PC-9 (cell line): ENCODE results near the gene PLCH2. TPM values are rescaled to one million over a fixed set of nuclear protein-coding genes. Genes with fewer than 3 reads are reported as not detected.

Experiments used
- BruUV-seq: library from RNA; stranded (reverse); fragments of 400-500 nt; replicated peaks from 2 replicates; lab custom pipeline; 2021; lab: Mats Ljungman, UMichigan
- CTCF ChIA-PET: fragments of 300-600 bp; sonication (Branson Sonifier 250); formaldehyde crosslinking; loops from one replicate; lab custom pipeline; 2022; ENCODE audit warnings: antibody characterized with exemption; lab: Charles Lee
- POLR2A ChIA-PET: fragments of 300-600 bp; sonication (Branson Sonifier 250); formaldehyde crosslinking; loops from one replicate; lab custom pipeline; 2022; ENCODE audit warnings: antibody characterized with exemption; ENCODE audit not compliant: unreplicated experiment; lab: Charles Lee
- DNase-seq, 2 experiments: peaks; one replicate each; pipeline versions ENCODE4 v3.0.0 to v3.0.0-alpha.2; 2015 to 2022; ENCODE audit warnings: mixed read lengths in 1 of 2
- H2AFZ ChIP-seq: fragments of 200-600 bp; sonication (generic); 2 replicates; pipeline ENCODE4 v1.8.1; 2017; ENCODE audit warnings: antibody characterized with exemption
- H3F3A ChIP-seq: fragments of 200-600 bp; sonication (generic); 2 replicates; pipeline ENCODE4 v1.8.1; 2017; ENCODE audit warnings: antibody characterized with exemption, mild to moderate bottlenecking, low read depth; ENCODE audit not compliant: insufficient read depth
- H3K27ac ChIP-seq: fragments of 200-600 bp; sonication (generic); 2 replicates; pipeline ENCODE4 v1.6.1; 2016; ENCODE audit warnings: mixed run types
- H3K27me3 ChIP-seq: fragments of 200-600 bp; sonication (generic); 2 replicates; pipeline ENCODE4 v1.6.1; 2016; ENCODE audit warnings: low read depth, mixed run types; ENCODE audit not compliant: insufficient read depth
- H3K36me3 ChIP-seq: fragments of 200-600 bp; sonication (generic); 2 replicates; pipeline ENCODE4 v1.6.1; 2016; ENCODE audit warnings: low read depth, mixed run types
- H3K4me1 ChIP-seq: fragments of 200-600 bp; sonication (generic); replicated peaks from 2 replicates; pipeline ENCODE4 v1.6.1; 2016; ENCODE audit warnings: mixed run types; ENCODE audit not compliant: insufficient read depth
- H3K4me2 ChIP-seq: fragments of 200-600 bp; sonication (generic); 2 replicates; pipeline ENCODE4 v1.6.1; 2017; ENCODE audit warnings: mixed run types
- H3K4me3 ChIP-seq: fragments of 200-600 bp; sonication (generic); 2 replicates; pipeline ENCODE4 v1.6.1; 2016; ENCODE audit warnings: mixed run types
- H3K79me2 ChIP-seq: fragments of 200-600 bp; sonication (generic); 2 replicates; pipeline ENCODE4 v1.6.1; 2017; ENCODE audit warnings: low read depth, mixed run types
- H3K9me2 ChIP-seq: fragments of 200-600 bp; sonication (generic); 2 replicates; pipeline ENCODE4 v1.8.1; 2017; ENCODE audit warnings: mild to moderate bottlenecking; ENCODE audit not compliant: insufficient read depth
- H3K9me3 ChIP-seq: fragments of 200-600 bp; sonication (generic); 2 replicates; pipeline ENCODE4 v1.8.1; 2016; ENCODE audit warnings: low read depth; ENCODE audit not compliant: insufficient read depth
- H4K20me1 ChIP-seq: fragments of 200-600 bp; sonication (generic); 2 replicates; pipeline ENCODE4 v1.8.1; 2017; ENCODE audit not compliant: insufficient read depth
- CTCF ChIP-seq: fragments of 200-600 bp; sonication (generic); conservative IDR thresholded peaks from 2 replicates; pipeline ENCODE4 v1.6.1; 2017; ENCODE audit warnings: mixed run types, antibody characterized with exemption, mild to moderate bottlenecking, moderate library complexity
- EZH2 ChIP-seq: fragments of 200-600 bp; sonication (generic); IDR thresholded peaks from 2 replicates; pipeline ENCODE4 v1.8.0; 2017; ENCODE audit warnings: antibody characterized with exemption, low read depth
- intact Hi-C: fragments of 100-400 bp; cut with micrococcal nuclease; formaldehyde crosslinking; loops from one replicate; pipeline ENCODE4 v1.10.0; 2022; ENCODE audit not compliant: unreplicated experiment
- total RNA-seq: library from RNA; stranded (reverse); gene quantifications from 2 replicates; pipeline ENCODE4 v1.2.3, GENCODE V29; 2021

PLCH2 gene
- total RNA-seq, 1 experiment from 2014 or later: 0.98 TPM

DNA sequence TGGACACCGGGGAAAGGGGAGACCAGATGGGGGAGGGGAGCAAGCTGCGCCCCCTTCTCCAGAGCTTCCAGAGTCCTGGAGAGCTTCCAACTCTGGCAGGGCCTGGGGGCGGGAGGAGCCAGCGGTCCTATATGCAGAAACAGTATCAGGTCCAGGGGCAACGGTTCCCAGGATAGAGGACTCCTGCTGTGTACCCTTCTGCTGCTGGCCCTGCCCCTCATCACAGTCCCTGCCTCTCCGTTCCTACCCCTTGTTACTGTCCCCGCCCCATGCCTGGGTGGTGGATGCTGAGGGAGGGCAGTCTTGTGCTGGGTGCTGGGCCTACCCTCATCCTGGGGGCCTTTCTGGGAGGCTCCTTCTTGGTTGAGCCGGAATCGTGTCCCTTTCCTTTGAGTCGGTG, 44.6 kb upstream of the PLCH2 start:
- Histone ChIP-seq H3K9me3 (no peaks in the 10 kb centered on the region), H3K4me1 (no peaks in the 10 kb centered on the region), H3K4me3 (no peak overlapping the region), H3F3A (no peaks in the 10 kb centered on the region), H3K79me2 (no peaks in the 10 kb centered on the region), H2AFZ (no peak overlapping the region), H3K27me3 (peaks cover 52% of the 10 kb centered on the region), H4K20me1 (no peaks in the 10 kb centered on the region; the same call in 1 of the 2 replicates), H3K36me3 (no peaks in the 10 kb centered on the region), H3K4me2 (no peak overlapping the region), H3K27ac (no peak overlapping the region), H3K9me2 (no peaks in the 10 kb centered on the region)
- BruUV-seq: no TSS peak
- CTCF ChIA-PET: no interaction called here
- intact Hi-C loops: no loop called here
- POLR2A ChIA-PET: no interaction called here
- TF ChIP-seq EZH2 (no peak), CTCF (no peak)
- DNase-seq: no peak

- POLR2A ChIA-PET: no interaction called here
- TF ChIP-seq CTCF: no peak
- TF ChIP-seq EZH2: no peak
- H3K4me1 ChIP-seq: no peaks in the 10 kb centered on the region
- H3K27me3 ChIP-seq: peaks cover 60% of the 10 kb centered on the region
- no TSS peak for BruUV-seq
- H3K4me2 ChIP-seq: no peak overlapping the region
- no peak overlapping the region for H3K4me3 ChIP-seq
- DNase-seq: no peak
- no peak overlapping the region for H2AFZ ChIP-seq
- no peak overlapping the region for H3K27ac ChIP-seq
- H3K79me2 ChIP-seq: no peaks in the 10 kb centered on the region
- no peaks in the 10 kb centered on the region for H3F3A ChIP-seq
- intact Hi-C loops: no loop called here
- no peaks in the 10 kb centered on the region for H3K36me3 ChIP-seq
- CTCF ChIA-PET: no interaction called here
- no peaks in the 10 kb centered on the region; the same call in 1 of the 2 replicates for H4K20me1 ChIP-seq
- no peaks in the 10 kb centered on the region for H3K9me2 ChIP-seq
- H3K9me3 ChIP-seq: no peaks in the 10 kb centered on the region
Measured at GRCh38 chr1:2432441-2432844, 43.6 kb upstream of the PLCH2 start.

DNA sequence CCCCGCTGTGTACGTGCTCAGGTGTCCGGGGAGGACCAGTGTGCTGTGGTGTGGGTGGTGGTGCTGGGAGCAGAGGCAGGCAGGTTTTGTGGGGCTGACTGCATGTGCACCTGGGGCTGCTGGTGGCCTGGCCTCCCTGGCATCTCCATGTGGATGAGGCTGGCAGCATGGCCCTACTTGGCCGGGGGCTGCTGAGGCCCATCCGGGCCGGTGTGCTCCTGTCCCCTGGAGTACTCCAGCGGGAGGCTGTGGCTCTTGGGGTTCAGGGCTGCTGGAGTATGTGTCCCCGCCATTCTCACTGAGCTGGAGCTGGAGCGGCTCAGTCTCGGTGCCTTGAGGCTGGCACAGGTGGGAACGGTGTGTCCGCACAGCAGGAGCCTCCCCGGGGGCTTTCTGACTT, 42.9 kb upstream of the PLCH2 start:
- no peaks in the 10 kb centered on the region for H3K9me2 ChIP-seq
- POLR2A ChIA-PET: no interaction called here

More for the DNA sequence above, 42.9 kb upstream of the PLCH2 start:
- no peak overlapping the region for H3K4me3 ChIP-seq
- intact Hi-C loops: no loop called here
- no peaks in the 10 kb centered on the region; the same call in 1 of the 2 replicates for H4K20me1 ChIP-seq
- no peaks in the 10 kb centered on the region for H3K4me1 ChIP-seq
- H3K27me3 ChIP-seq: peaks cover 62% of the 10 kb centered on the region
- H3F3A ChIP-seq: no peaks in the 10 kb centered on the region
- CTCF ChIA-PET: no interaction called here
- H3K79me2 ChIP-seq: no peaks in the 10 kb centered on the region
- H2AFZ ChIP-seq: no peak overlapping the region
- no peaks in the 10 kb centered on the region for H3K36me3 ChIP-seq
- H3K4me2 ChIP-seq: no peak overlapping the region
- no peak overlapping the region for H3K27ac ChIP-seq
- TF ChIP-seq EZH2 (no peak), CTCF (no peak)
- H3K9me3 ChIP-seq: no peaks in the 10 kb centered on the region
- no peak for DNase-seq
- BruUV-seq: no TSS peak
